Stomach (tissue), 4 donors: Measurements from ENCODE around the gene PGRMC1.

Source experiments
- POLR2A ChIP-seq, 4 donors: fragments of 450-650 bp; IDR thresholded peaks; one replicate each; pipeline ENCODE4 v1.6.1; 2016; ENCODE audit warnings: antibody characterized with exemption in 4 of 4, control low read depth in 2 of 4, mild to moderate bottlenecking in 1 of 4, moderate library complexity in 1 of 4
- POLR2AphosphoS5 ChIP-seq, 3 donors: sonication (generic); formaldehyde crosslinking; IDR thresholded peaks; one replicate each; pipeline ENCODE4 v1.6.1; 2016; ENCODE audit warnings: antibody characterized with exemption in 3 of 3
- TF ChIP-seq, protein P1 (sequence below), 7 experiments: fragments of 450-650 bp in 4 of 7; fragments of 200-600 bp in 3 of 7; sonication (generic) in 3 of 7; IDR thresholded peaks; one replicate each; pipeline ENCODE4 v1.5.1; 2016 to 2019; ENCODE audit warnings: antibody characterized with exemption in 7 of 7, control low read depth in 2 of 7, mild to moderate bottlenecking in 1 of 7

DNA sequence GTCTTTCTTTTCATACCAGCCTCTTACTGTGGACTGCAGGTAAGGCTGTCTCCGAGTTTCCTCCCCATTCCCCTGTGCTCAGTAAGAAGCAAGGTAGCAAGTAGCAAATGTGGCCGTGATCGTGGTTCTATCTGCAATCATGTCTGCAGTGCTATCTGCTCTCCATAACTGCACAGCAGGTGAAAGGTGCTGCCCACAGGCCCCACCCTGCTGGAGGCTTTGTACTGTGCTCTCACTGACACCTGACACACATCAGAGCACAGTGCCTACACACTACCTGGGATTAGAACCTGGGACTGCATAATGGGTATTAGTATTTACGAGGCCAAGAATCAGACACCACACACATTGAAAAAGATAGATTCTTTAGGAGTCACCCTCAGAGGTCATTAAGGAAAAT is 15.3 kb downstream of the PGRMC1 start:
- TF ChIP-seq POLR2A (IDR thresholded peaks at IDR 0.05) (no peak), POLR2AphosphoS5 (IDR thresholded peaks at IDR 0.05) (no peak)
- TF ChIP-seq, protein P1, sequence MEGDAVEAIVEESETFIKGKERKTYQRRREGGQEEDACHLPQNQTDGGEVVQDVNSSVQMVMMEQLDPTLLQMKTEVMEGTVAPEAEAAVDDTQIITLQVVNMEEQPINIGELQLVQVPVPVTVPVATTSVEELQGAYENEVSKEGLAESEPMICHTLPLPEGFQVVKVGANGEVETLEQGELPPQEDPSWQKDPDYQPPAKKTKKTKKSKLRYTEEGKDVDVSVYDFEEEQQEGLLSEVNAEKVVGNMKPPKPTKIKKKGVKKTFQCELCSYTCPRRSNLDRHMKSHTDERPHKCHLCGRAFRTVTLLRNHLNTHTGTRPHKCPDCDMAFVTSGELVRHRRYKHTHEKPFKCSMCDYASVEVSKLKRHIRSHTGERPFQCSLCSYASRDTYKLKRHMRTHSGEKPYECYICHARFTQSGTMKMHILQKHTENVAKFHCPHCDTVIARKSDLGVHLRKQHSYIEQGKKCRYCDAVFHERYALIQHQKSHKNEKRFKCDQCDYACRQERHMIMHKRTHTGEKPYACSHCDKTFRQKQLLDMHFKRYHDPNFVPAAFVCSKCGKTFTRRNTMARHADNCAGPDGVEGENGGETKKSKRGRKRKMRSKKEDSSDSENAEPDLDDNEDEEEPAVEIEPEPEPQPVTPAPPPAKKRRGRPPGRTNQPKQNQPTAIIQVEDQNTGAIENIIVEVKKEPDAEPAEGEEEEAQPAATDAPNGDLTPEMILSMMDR (IDR thresholded peaks at IDR 0.05): no peak
